Spleen (tissue), 11 donors: ENCODE results near the gene HDAC8. TPM values are rescaled to one million over a fixed set of nuclear protein-coding genes. Genes with fewer than 3 reads are reported as not detected.

Experiments used
- DNase-seq: peaks from one replicate; pipeline ENCODE4 v3.0.0-alpha.2; 2020
- H3K27ac ChIP-seq, 8 donors: fragments of 200-600 bp; sonication (generic) in 7 of 8; 1 replicate in 4 of 8; 2 replicates in 4 of 8; pipeline versions ENCODE4 v1.5.0 to v1.8.0; 2016 to 2021; ENCODE audit warnings: inconsistent platforms in 4 of 8, mild to moderate bottlenecking in 4 of 8, moderate library complexity in 1 of 8
- H3K27me3 ChIP-seq, 7 donors: fragments of 200-600 bp; sonication (generic) in 6 of 7; replicated peaks in 1 of 7; 1 replicate in 4 of 7; 2 replicates in 3 of 7; pipeline versions ENCODE4 v1.5.0 to v1.8.0; 2016 to 2021; ENCODE audit warnings: inconsistent platforms in 3 of 7, mild to moderate bottlenecking in 1 of 7
- H3K36me3 ChIP-seq, 6 donors: fragments of 200-600 bp; sonication (generic) in 5 of 6; 1 replicate in 4 of 6; 2 replicates in 2 of 6; pipeline versions ENCODE4 v1.5.0 to v1.8.0; 2016 to 2021; ENCODE audit warnings: inconsistent platforms in 2 of 6
- H3K4me1 ChIP-seq, 6 donors: fragments of 200-600 bp; sonication (generic) in 5 of 6; 1 replicate in 3 of 6; 2 replicates in 3 of 6; pipeline versions ENCODE4 v1.5.0 to v1.8.0; 2016 to 2021; ENCODE audit warnings: inconsistent platforms in 3 of 6
- H3K4me3 ChIP-seq, 8 donors: fragments of 200-600 bp; sonication (generic) in 7 of 8; 1 replicate in 4 of 8; 2 replicates in 4 of 8; pipeline versions ENCODE4 v1.5.0 to v1.8.0; 2016 to 2021; ENCODE audit warnings: inconsistent platforms in 4 of 8, mild to moderate bottlenecking in 4 of 8, moderate library complexity in 2 of 8
- H3K9me3 ChIP-seq, 8 donors: fragments of 200-600 bp; sonication (generic) in 7 of 8; 1 replicate in 4 of 8; 2 replicates in 4 of 8; pipeline versions ENCODE4 v1.5.0 to v1.8.0; 2016 to 2021; ENCODE audit warnings: inconsistent platforms in 4 of 8
- CTCF ChIP-seq, 11 experiments: fragments of 200-600 bp in 7 of 11; fragments of 450-650 bp in 4 of 11; sonication (generic) in 4 of 11; IDR thresholded peaks in 8 of 11; conservative IDR thresholded peaks in 3 of 11; 1 replicate in 7 of 11; 2 replicates in 4 of 11; pipeline versions ENCODE4 v1.4.0 to v1.8.0; 2016 to 2021; ENCODE audit warnings: antibody characterized with exemption in 11 of 11, inconsistent platforms in 4 of 11, mild to moderate bottlenecking in 1 of 11
- POLR2A ChIP-seq, 3 donors: fragments of 450-650 bp; IDR thresholded peaks; one replicate each; pipeline ENCODE4 v1.5.1; 2017; ENCODE audit warnings: antibody characterized with exemption in 3 of 3, mild to moderate bottlenecking in 1 of 3
- POLR2AphosphoS5 ChIP-seq, 3 donors: sonication (generic); formaldehyde crosslinking; IDR thresholded peaks; one replicate each; pipeline ENCODE4 v1.5.1; 2017; ENCODE audit warnings: antibody characterized with exemption in 3 of 3
- WGBS, 5 donors: extraction: QIAGEN DNeasy Blood & Tissue Kit in 3 of 5; methylation state at CpG; one replicate each; pipeline versions ENCODE4 v1.1.5 to v1.1.7; 2013 to 2018; 5-methylcytosine and 5-hydroxymethylcytosine counted together
- intact Hi-C: fragments of 100-400 bp; cut with DNase I; formaldehyde crosslinking; loops from one replicate; pipeline ENCODE4 v1.15.0; 2023; ENCODE audit warnings: low total_unique reads
- polyA plus RNA-seq, 3 donors: library from polyadenylated mRNA; stranded (reverse); fragments of 200-250 nt; gene quantifications; one replicate each; pipeline ENCODE4 v1.2.1, GENCODE V29; 2013
- total RNA-seq, 7 donors: library from RNA; depleted of rRNA in 3 of 7; stranded (reverse); fragments of >200 nt in 3 of 7; fragmentation: NEBNext Ultra II Directional in 4 of 7; extraction: Animal tissue kit (Norgen Biotek cat#: 25700) in 4 of 7; gene quantifications; one replicate each; pipeline versions ENCODE4 v1.1.0 to v1.2.1, GENCODE V29; 2016 to 2021
- donor health status: healthy with polysubstance abuse.
- donor health status: DM: no; HTN: no; CAD: no; lungs with moderate emphysema.
- donor health status: DM: no; HTN: no; CAD: no.
- donor health status: Bipolar disorder and iron deficiency.
- donor health status: healthy.
- donor health status: DM: no; HTN: no; CAD: no.
- donor health status: DM: yes; HTN: yes; CAD: no.

The HDAC8 gene
- total and polyA plus RNA-seq, 10 donors: 15.6 to 54.6 (median 33.5) TPM

- peak overlapping the region; percentile 27 to 72 (median 47) for H3K4me3 ChIP-seq
- peaks cover 10 to 96% (median 81%) of the 10 kb centered on the region in 7 donors for H3K27me3 ChIP-seq
- H3K4me1 ChIP-seq: peaks cover 10 to 50% (median 38%) of the 10 kb centered on the region in 6 donors
- H3K9me3 ChIP-seq: no peaks in the 10 kb centered on the region
- 0 to 16% (median 0%) methylated on average over 9 to 92 of the region's 92 CpGs for WGBS, 5 donors
- H3K27ac ChIP-seq: no peak overlapping the region
- intact Hi-C loops: no loop called here
- H3K36me3 ChIP-seq: no peaks in the 10 kb centered on the region
- no peak for TF ChIP-seq CTCF (IDR thresholded peaks at IDR 0.05 in 8 of 11, conservative IDR thresholded peaks at IDR 0.05 in 3 of 11)
- no peak for TF ChIP-seq POLR2A (IDR thresholded peaks at IDR 0.05)
- no peak for TF ChIP-seq POLR2AphosphoS5 (IDR thresholded peaks at IDR 0.05)
- no peak for DNase-seq
Observed at GRCh38 chrX:72306085-72306801, 266.4 kb downstream of the HDAC8 start.

- intact Hi-C loops: no loop called here
- no peaks in the 10 kb centered on the region for H3K9me3 ChIP-seq
- peaks cover 10 to 50% (median 38%) of the 10 kb centered on the region in 6 donors for H3K4me1 ChIP-seq
- peak within 1 kb of the TSS; percentile 27 to 72 (median 47) for H3K4me3 ChIP-seq
- H3K27me3 ChIP-seq: peaks cover 10 to 98% (median 73%) of the 10 kb centered on the region in 7 donors
- DNase-seq: no peak
- 1 to 13% (median 1%) methylated on average over 27 to 68 of the region's 68 CpGs for WGBS, 5 donors
- TF ChIP-seq POLR2AphosphoS5 (IDR thresholded peaks at IDR 0.05) (no peak), POLR2A (IDR thresholded peaks at IDR 0.05) (no peak), CTCF (IDR thresholded peaks at IDR 0.05 in 8 of 11, conservative IDR thresholded peaks at IDR 0.05 in 3 of 11) (no peak)
- no peaks in the 10 kb centered on the region for H3K36me3 ChIP-seq
- no peak within 1 kb of the TSS for H3K27ac ChIP-seq
Observed at GRCh38 chrX:72305286-72306084, 267.2 kb downstream of the HDAC8 start, which contains the start of gene CITED1. Gene CITED1 (minus strand): TSS chrX:72305914. CDS start chrX:72302869, 3,045 bp downstream.

GRCh38 chrX:72304877-72305276 lies 267.8 kb downstream of the HDAC8 start:
- peaks cover 10 to 50% (median 38%) of the 10 kb centered on the region in 6 donors for H3K4me1 ChIP-seq
- H3K36me3 ChIP-seq: no peaks in the 10 kb centered on the region
- intact Hi-C loops: no loop called here
- no peak overlapping the region for H3K27ac ChIP-seq
- TF ChIP-seq POLR2AphosphoS5 (IDR thresholded peaks at IDR 0.05): no peak
- TF ChIP-seq CTCF (IDR thresholded peaks at IDR 0.05 in 8 of 11, conservative IDR thresholded peaks at IDR 0.05 in 3 of 11): no peak
- no peak for TF ChIP-seq POLR2A (IDR thresholded peaks at IDR 0.05)
- no peak for DNase-seq
- 1 to 10% (median 3%) methylated on average over 13 to 26 of the region's 26 CpGs for WGBS, 5 donors
- H3K9me3 ChIP-seq: no peaks in the 10 kb centered on the region
- H3K27me3 ChIP-seq: peaks cover 10 to 100% (median 72%) of the 10 kb centered on the region in 7 donors
- H3K4me3 ChIP-seq: peak overlapping the region in 6 of 8 donors; percentile 47 to 72 (median 47)

- Histone ChIP-seq H3K36me3 (no peaks in the 10 kb centered on the region), H3K4me3 (no peak overlapping the region), H3K27ac (no peak overlapping the region), H3K4me1 (peaks cover 0 to 21% (median 17%) of the 10 kb centered on the region in 6 donors), H3K27me3 (peaks cover 2 to 91% (median 41%) of the 10 kb centered on the region in 7 donors), H3K9me3 (no peaks in the 10 kb centered on the region)
- WGBS, 5 donors: 66 to 94% (median 82%) methylated on average over 2 to 9 of the region's 9 CpGs
- TF ChIP-seq POLR2A (IDR thresholded peaks at IDR 0.05): no peak
- TF ChIP-seq CTCF (IDR thresholded peaks at IDR 0.05 in 8 of 11, conservative IDR thresholded peaks at IDR 0.05 in 3 of 11): no peak
- TF ChIP-seq POLR2AphosphoS5 (IDR thresholded peaks at IDR 0.05): no peak
- intact Hi-C loops: no loop called here
- DNase-seq: no peak
Observed at GRCh38 chrX:72301781-72302180, 270.9 kb downstream of the HDAC8 start.
